TTC549 (cell line): Measurements from ENCODE around the gene PER2.
A peak's percentile ranks its signal among the peaks of the same experiment; 100 is the strongest.

Experiments
- FAIRE-seq: peaks from 2 replicates; lab custom pipeline; 2012; peaks lifted over from hg19 to GRCh38; lab: Jason Lieb, UNC

Gene PER2

DNA sequence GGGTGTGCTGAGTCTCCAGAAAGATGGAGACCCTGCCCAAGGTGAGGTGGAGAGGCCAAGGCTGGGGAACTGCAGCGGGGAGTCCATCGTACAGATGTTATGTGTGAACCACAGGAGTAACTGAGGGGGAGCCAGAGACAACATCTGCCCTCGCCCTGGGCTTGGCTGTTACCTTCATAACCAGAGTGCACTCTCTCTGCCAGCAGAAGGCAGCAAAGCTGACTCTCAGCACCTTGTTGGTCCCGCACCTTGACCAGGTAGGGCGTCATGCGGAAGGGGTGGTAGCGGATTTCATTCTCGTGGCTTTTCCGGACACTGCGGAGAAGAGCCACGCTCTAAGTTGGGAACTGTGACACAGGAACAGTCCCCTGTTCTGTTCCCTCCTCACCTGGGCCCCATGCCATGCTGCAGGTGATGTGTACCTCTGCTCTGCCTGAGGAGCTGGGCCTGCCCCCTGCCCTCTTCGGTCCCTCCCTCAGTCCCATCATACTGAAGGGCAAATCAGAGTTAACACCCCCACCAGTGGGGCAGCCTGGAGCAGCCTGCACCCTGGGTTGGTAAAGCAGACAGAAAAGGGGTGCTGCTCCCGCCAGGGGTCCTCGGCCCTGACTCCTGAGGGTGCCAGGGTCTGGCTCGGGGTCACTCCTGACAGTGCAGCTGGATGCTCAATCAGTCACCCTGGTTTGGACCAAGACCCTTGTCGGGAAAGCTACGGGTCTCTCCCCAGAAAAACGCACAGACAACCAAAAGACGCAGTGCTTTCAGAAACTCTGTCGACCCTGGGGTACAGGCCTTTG, 20.3 kb downstream of the PER2 start:
- FAIRE-seq, result no peak

DNA sequence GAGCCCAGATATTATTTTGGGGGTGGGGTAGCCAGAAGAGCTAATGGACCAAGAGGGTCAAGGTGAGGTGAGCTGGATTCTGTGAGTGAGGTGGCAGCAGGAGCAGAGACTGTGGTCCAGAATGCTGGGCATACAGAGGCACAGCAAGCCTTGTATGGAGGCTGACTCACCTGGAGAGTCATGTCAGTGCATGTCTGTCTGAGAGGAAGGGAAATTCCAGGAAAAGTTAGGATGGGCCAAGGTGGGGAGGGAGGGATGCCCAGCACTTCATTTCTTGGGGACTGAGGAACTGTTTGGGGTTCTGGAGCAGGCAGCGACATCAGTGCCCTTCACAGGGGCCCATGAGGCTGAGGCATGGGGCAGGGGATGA, 21.1 kb downstream of the PER2 start:
- FAIRE-seq, result no peak

DNA sequence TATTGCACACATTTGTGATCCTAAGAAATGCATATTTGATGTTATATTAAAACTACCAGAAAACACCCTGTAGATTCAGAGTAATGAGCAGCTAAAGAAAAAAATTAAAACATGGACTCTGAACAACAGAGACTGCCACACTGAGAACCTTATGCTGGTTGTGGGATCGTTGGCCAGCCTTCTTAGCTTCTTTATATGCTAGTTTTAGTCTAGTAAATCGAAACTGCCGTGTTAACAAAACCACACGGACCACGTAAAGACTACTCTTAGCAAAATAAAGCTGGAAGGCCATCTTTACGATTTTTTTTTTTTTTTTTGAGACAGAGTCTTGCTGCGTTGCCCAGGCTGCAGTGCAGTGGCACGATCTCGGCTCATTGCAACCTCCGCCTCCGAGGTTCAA, 22.8 kb downstream of the PER2 start:
- no peak for FAIRE-seq

- no peak for FAIRE-seq
Observed at GRCh38 chr2:238264072-238264460, 24.3 kb downstream of the PER2 start.

GRCh38 chr2:238263204-238264071, 25.0 kb downstream of the PER2 start:
- FAIRE-seq, result peak; percentile 88

- no peak for FAIRE-seq
Observed at GRCh38 chr2:238262496-238263122, 25.8 kb downstream of the PER2 start.

GRCh38 chr2:238261718-238262375, 26.6 kb downstream of the PER2 start:
- FAIRE-seq, result no peak

- FAIRE-seq, result no peak
Observed at GRCh38 chr2:238260883-238261282, 27.5 kb downstream of the PER2 start.

GRCh38 chr2:238259061-238260020, 29.1 kb downstream of the PER2 start:
- no peak for FAIRE-seq

DNA sequence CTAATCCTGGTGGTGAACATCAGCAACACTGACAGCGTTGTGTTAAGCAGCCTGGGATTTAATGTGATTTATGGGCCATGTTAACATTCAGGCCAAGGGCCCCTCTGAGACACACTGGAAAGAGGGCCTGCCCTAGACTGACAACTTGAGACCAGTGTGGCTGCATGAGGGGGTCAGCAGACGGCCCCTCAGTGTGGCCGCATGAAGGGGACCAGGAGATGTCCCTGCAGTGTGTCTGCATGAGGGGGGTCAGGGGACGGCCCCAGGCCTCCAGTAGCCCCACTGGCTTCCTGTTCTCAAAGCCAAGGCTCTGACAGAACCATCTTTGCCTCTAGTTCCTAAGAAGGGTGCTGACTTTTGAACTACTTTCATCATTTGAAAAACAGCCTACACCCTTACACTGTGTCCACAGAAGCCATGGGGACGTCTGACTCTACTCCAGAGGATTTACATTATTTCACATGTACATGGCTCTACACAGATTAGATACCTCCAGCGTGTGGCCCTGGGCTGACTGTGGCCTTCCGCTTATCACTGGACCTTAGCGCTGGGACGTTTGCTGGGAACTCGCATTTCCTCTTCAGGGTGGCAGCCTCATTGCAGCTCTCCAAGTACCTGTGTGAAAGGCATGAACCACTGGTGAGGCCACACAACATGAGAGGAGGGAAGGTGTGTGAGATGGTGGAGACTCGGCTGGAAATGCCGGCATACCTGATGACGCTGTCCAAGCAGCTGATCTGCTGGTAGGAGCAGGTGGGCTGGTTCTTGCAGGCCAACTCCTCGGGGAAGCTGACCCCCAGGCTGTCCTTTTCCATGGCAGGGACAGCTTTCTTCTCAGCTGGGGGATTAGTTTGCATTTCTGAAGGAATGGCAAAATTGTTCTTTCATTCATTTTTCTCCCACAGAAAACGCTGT, 30.4 kb downstream of the PER2 start:
- no peak for FAIRE-seq

GRCh38 chr2:238256594-238257104, 31.8 kb downstream of the PER2 start:
- FAIRE-seq, result peak; percentile 75

DNA sequence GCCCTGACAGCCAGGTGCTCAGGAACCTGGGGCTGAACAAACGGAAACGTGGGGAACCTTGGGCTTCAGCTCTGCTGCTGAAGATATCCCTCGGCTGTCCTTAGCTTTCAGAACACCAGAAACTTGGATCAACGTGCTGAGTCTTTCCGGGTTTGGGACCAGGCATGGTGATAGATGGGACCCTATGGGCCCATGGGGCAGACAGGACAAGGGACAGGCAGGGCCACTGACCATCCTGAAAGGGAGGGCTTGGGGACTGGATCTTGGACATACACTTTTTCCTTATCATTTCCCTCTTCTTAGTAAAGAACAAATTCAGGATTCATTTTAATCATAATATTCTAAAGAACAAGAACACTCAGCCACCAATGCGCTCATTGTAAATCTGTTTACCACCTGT, 32.3 kb downstream of the PER2 start:
- FAIRE-seq, result no peak

- no peak for FAIRE-seq
Observed at GRCh38 chr2:238255636-238256035, 32.8 kb downstream of the PER2 start.

GRCh38 chr2:238255151-238255551, 33.3 kb downstream of the PER2 start:
- FAIRE-seq, result no peak

- FAIRE-seq, result no peak
Observed at GRCh38 chr2:238254095-238254723, 34.2 kb downstream of the PER2 start.

DNA sequence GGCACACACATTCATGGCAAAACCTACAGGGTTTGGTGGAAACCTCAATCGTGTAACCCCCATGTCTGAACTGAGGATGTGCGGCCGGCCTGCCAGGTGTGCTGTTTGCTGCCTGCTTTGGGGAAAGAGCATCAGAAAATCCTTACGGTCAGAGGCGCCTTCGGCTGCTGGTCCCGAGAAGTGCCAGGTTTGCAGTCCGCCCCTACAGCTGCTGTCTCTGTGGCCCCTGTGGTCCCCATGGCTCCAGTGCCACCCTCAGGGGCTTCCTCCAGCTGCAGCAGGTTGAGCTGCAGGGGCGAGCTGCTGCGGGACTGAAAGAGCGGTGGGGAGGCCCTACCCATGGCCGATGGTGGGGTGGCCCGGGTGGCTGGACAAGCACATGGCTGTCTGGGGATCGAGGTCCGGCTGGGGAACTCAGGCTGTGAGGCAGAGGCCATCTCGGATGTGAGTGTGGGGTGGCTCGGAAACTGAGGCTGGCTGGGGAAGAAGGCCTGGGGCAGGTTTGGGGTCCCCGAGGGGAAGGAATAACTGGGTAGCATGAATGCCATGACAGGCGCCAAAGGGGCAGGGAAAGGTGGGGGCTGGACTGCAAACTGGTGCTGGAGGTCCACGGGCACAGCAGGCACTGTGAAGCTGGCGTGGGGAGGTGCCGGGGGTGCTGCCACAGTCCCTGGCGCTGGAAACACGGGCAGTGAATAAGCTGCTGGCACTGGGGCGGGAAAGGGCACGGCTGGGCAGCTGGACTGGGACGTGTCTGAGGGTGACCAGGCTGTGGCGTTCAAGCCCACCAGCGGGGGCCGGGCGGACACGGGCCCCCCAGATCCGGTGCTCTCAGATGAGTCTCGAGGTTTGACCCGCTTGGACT, 35.4 kb downstream of the PER2 start:
- no peak for FAIRE-seq

GRCh38 chr2:238251986-238252385, 36.4 kb downstream of the PER2 start:
- FAIRE-seq, result no peak

GRCh38 chr2:238251331-238251730, 37.1 kb downstream of the PER2 start:
- no peak for FAIRE-seq

DNA sequence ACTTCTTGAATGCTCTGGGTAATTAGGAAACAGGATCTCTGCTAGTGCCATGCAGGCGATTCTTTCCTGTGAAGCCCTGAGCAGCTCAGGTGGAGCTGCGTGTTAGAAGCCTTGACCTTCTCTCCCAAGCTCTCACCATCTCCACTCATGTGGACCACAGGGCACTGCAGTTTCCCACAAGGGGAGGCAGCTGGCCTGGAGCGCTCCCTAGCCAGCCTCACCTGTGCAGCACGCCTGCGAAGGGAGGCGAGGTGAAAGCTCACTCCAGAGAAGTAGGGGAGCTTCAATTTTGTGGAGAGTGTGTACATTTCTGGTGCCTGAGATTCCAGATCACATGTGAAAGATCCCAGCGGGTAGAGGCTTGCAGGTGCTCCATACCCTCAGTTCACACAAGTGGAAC, 37.5 kb downstream of the PER2 start:
- no peak for FAIRE-seq
